ENCODE data around the gene OSBP. TPM values are rescaled to one million over a fixed set of nuclear protein-coding genes. Genes with fewer than 3 reads are reported as not detected.

OSBP gene
- total RNA-seq (ENCODE audit: low replicate concordance): 27.3 and 35.5 TPM in 2 replicates

- DNase-seq (ENCODE audit: low read depth): peak; percentile 100
- TF ChIP-seq, protein P1, sequence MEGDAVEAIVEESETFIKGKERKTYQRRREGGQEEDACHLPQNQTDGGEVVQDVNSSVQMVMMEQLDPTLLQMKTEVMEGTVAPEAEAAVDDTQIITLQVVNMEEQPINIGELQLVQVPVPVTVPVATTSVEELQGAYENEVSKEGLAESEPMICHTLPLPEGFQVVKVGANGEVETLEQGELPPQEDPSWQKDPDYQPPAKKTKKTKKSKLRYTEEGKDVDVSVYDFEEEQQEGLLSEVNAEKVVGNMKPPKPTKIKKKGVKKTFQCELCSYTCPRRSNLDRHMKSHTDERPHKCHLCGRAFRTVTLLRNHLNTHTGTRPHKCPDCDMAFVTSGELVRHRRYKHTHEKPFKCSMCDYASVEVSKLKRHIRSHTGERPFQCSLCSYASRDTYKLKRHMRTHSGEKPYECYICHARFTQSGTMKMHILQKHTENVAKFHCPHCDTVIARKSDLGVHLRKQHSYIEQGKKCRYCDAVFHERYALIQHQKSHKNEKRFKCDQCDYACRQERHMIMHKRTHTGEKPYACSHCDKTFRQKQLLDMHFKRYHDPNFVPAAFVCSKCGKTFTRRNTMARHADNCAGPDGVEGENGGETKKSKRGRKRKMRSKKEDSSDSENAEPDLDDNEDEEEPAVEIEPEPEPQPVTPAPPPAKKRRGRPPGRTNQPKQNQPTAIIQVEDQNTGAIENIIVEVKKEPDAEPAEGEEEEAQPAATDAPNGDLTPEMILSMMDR (IDR thresholded peaks at IDR 0.05; ENCODE audit: insufficient read depth, low read length): no peak
These were observed at the start of gene OSBP for GRCh38 chr11:59615637-59616395. Gene OSBP (minus strand): TSS chr11:59615774. CDS start chr11:59615664, 110 bp downstream.

DNA sequence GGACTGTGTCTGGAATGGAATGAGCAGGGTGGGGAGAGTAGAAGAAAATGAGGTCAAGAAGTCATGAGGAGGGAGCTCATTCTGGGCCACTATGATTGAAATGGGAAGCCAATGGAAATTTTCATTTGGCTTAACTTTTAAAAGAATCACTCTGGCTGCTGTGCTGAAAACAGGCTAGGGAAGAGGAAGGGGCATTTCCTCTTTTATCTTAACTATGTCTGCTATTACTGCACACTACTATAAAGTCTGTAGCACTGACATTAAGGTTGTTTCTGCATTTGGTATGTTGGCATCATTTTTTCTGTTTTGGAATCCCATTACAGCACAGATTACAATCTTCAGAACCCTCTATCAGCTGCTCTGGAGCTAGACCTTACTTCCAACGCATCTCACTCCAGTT lies 45.0 kb upstream of the OSBP start:
- no peak overlapping the region for H3K4me3 ChIP-seq (ENCODE audit: low read depth, low read length)
- DNase-seq (ENCODE audit: low read depth): no peak
- TF ChIP-seq, protein P1 (IDR thresholded peaks at IDR 0.05; ENCODE audit: insufficient read depth, low read length): no peak

More at GRCh38 chr11:59615637-59616395, at the start of gene OSBP:
- peak within 1 kb of the TSS; percentile 80 for H3K4me3 ChIP-seq (ENCODE audit: low read depth, low read length)

GRCh38 chr11:59659981-59660380 lies 44.4 kb upstream of the OSBP start:
- TF ChIP-seq, protein P1 (IDR thresholded peaks at IDR 0.05; ENCODE audit: insufficient read depth, low read length): no peak
- DNase-seq (ENCODE audit: low read depth): no peak
- no peak overlapping the region for H3K4me3 ChIP-seq (ENCODE audit: low read depth, low read length)

DNA sequence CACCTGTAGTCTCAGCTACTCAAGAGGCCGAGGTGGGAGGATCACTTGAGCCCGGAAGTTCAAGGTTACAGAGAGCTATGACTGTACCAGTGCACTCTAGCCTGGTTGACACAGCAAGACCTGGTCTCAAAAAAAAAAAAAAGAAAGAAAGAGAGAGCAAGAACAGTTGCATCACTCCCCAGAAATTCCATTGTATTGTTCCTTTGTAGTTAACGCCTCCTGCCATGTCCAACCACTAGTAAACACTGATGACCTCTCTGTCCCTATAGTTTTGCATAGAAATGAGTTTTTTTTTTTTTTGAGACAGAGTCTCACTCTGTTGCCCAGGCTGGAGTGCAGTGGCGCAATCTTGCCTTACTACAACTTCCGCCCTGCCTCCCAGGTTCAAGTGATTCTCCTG lies 42.5 kb upstream of the OSBP start:
- DNase-seq (ENCODE audit: low read depth): no peak
- no peak overlapping the region for H3K4me3 ChIP-seq (ENCODE audit: low read depth, low read length)
- TF ChIP-seq, protein P1 (IDR thresholded peaks at IDR 0.05; ENCODE audit: insufficient read depth, low read length): no peak

DNA sequence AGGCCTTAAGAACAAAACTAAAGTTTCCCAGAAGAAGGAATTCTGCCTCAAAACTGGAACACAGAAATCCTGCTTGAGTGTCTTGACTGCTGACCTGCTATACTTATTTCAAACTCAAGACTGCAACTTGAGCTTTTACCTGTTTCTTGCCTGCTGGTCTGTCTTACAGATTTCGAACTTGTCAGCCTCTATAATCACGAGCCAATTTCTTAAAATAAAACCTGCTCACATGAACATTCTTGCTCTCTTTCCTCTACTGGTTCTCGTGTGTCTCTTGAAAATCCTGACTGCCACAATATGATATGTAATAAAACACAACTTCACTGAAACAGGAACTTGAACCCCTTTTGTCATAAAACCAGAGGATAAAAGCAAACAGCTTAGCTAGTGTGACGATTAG lies 39.3 kb upstream of the OSBP start:
- H3K4me3 ChIP-seq (ENCODE audit: low read depth, low read length): no peak overlapping the region
- TF ChIP-seq, protein P1 (IDR thresholded peaks at IDR 0.05; ENCODE audit: insufficient read depth, low read length): no peak
- no peak for DNase-seq (ENCODE audit: low read depth)

DNA sequence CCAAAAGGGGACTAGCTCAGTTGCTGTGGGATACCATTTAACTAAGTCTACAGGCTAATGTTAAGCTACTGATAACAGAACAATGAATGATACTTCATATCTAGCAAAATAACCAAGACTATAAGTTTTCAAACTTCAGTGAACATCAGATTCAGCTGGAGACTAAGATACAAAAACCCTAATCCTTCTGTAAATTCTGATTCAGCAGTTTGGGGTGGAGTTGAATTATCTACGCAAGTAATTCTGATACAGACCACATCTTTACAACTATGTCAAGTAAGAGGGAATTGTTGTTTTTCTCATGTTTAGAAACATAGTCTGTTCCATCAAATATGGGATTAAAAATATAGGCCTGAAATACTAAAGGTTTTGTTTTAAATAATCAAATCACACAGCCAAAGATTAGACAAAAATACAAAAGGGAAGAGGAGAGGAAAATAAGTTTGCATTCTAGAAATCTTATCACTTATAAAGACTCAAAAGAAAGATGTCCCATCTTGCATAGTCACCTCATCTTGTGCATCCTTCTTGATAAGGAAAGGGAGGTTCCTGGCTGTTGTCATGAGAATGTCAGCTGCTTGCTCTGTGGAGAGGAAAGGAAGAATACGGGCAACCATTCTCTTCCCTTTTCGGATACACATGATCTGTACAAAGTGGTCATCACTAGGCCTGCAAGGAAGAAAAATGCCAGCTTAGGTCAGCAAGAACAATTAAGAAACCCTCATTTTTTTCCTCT lies 31.8 kb upstream of the OSBP start:
- TF ChIP-seq, protein P1 (IDR thresholded peaks at IDR 0.05; ENCODE audit: insufficient read depth, low read length): no peak
- DNase-seq (ENCODE audit: low read depth): no peak

More for the DNA sequence above, 31.8 kb upstream of the OSBP start:
- no peak overlapping the region for H3K4me3 ChIP-seq (ENCODE audit: low read depth, low read length)
